Midbrain (tissue), 1 donor: ENCODE data around the gene ADCK2.
"Not testable (repeated sequence)": the region's sequence is repeated elsewhere in the genome, so short reads cannot be mapped to it uniquely, and the experiment has no call there.

Experiments used
- DNase-seq: peaks from one replicate; lab custom pipeline; 2025; lab: John Stamatoyannopoulos, UW

Gene ADCK2

GRCh38 chr7:140743255-140743654 is 70.5 kb downstream of the ADCK2 start:
- not testable (repeated sequence) for DNase-seq

DNA sequence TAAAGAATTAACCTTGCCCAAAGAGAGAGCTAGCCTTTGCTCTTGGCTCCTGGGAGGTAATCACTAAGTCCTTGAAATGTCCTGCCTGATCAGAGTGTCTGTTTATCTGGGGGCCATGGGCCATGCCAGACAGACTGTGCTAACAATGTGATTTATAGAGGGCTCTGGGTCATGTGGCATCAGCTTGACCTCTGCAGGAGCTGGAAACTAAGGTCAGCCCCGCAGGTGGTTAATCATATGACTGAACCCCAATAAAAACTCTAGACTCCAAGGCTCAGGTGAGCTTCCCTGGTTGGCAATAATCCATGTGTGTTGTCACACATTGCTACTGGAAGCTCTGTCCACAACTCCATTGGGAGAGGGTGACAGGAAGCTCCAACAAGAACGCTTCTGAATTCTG is 71.3 kb downstream of the ADCK2 start:
- DNase-seq = no peak
